ENCODE measurements around the gene GFOD1.
"Not testable (repeated sequence)": the region's sequence is repeated elsewhere in the genome, so short reads cannot be mapped to it uniquely, and the experiment has no call there.

The GFOD1 gene

GRCh38 chr6:13348334-13349113 lies 138.9 kb downstream of the GFOD1 start:
- no peak for DNase-seq

- DNase-seq: no peak
Observed at GRCh38 chr6:13346245-13346644, 141.2 kb downstream of the GFOD1 start.

GRCh38 chr6:13342414-13343019 lies 144.9 kb downstream of the GFOD1 start:
- DNase-seq: no peak

GRCh38 chr6:13339863-13340630 lies 147.4 kb downstream of the GFOD1 start:
- no peak for DNase-seq

- DNase-seq: no peak
Observed at GRCh38 chr6:13338038-13338437, 149.4 kb downstream of the GFOD1 start.

- peak; percentile 31 for DNase-seq
Observed at GRCh38 chr6:13336553-13336952, 150.8 kb downstream of the GFOD1 start.

GRCh38 chr6:13334953-13335352 lies 152.4 kb downstream of the GFOD1 start:
- no peak for DNase-seq

GRCh38 chr6:13332349-13332706 lies 155.1 kb downstream of the GFOD1 start:
- no peak for DNase-seq

GRCh38 chr6:13331516-13332348 lies 155.7 kb downstream of the GFOD1 start:
- DNase-seq: peak; percentile 16

GRCh38 chr6:13328875-13329183 lies 158.6 kb downstream of the GFOD1 start:
- peak; percentile 22 for DNase-seq

GRCh38 chr6:13328076-13328874 lies 159.1 kb downstream of the GFOD1 start, which contains the start of gene TBC1D7:
TBC1D7 (minus strand) TSS chr6:13328537; CDS start chr6:13326898, 1,639 bp downstream.
- peak; percentile 62 for DNase-seq

GRCh38 chr6:13327691-13328075 lies 159.7 kb downstream of the GFOD1 start:
- DNase-seq: peak; percentile 33

- DNase-seq: not testable (repeated sequence)
Observed at GRCh38 chr6:13326031-13326586, 161.3 kb downstream of the GFOD1 start.

GRCh38 chr6:13319891-13320564 lies 167.4 kb downstream of the GFOD1 start:
- DNase-seq: no peak

- DNase-seq: no peak
Observed at GRCh38 chr6:13318821-13319220, 168.6 kb downstream of the GFOD1 start.

GRCh38 chr6:13315896-13316295 lies 171.5 kb downstream of the GFOD1 start:
- no peak for DNase-seq

- DNase-seq: no peak
Observed at GRCh38 chr6:13314806-13315205, 172.6 kb downstream of the GFOD1 start.

- no peak for DNase-seq
Observed at GRCh38 chr6:13311155-13311554, 176.2 kb downstream of the GFOD1 start.

GRCh38 chr6:13308332-13308731 lies 179.1 kb downstream of the GFOD1 start:
- no peak for DNase-seq

All from DMS79 treated with DMSO at 0.1 percent for 48 hours (cell line).